Thyroid gland (tissue), 4 donors: ENCODE results near the gene TSPAN15.

ENCODE experiments used
- POLR2A ChIP-seq, 2 donors: fragments of 450-650 bp; IDR thresholded peaks; one replicate each; pipeline ENCODE4 v1.6.1; 2017; ENCODE audit warnings: antibody characterized with exemption in 2 of 2, mild to moderate bottlenecking in 2 of 2, moderate library complexity in 1 of 2
- TF ChIP-seq, protein P1 (sequence below), 6 experiments: fragments of 200-600 bp in 3 of 6; fragments of 450-650 bp in 3 of 6; sonication (generic) in 3 of 6; IDR thresholded peaks; one replicate each; pipeline ENCODE4 v1.5.1; 2016 to 2019; ENCODE audit warnings: antibody characterized with exemption in 6 of 6, mild to moderate bottlenecking in 2 of 6, inconsistent platforms in 1 of 6, moderate library complexity in 1 of 6

DNA sequence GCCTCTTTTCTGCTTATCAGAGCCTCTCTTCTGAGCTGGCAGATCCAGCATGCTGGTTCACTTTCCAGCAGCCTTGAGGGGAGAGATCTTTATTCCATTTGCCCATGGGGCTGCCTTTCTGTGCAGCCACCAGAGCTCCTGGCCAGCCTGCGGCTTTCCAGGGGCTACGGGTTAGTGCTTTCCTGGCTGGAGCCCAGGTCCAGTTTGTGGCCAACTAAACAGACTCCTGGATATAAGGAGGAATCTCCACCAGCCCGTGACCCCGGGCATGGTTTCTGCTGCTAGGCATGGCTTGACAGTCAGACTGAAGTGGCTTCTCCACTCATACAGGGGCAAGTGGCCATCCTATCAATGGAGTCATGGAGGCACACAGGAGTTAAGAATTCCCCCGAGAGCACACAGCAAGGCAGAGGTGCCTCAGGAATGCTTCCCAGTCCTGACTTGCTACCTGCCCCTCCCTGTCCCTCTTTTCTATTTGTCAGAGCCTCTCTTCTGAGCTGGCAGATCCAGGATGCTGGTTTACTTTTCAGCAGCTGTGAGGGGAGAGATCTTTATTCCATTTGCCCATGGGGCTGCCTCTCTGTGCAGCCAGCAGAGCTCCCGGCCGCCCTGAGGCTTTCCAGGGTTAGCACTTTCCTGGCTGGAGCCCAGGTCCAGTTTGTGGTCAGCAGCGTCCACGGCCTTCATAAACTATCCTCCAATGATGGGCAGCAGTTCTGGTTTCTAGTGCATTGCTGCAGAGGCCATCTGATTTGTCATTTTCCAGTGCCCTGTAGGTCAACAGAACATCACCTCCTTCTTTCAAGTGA lies 35.9 kb downstream of the TSPAN15 start:
- TF ChIP-seq, protein P1, sequence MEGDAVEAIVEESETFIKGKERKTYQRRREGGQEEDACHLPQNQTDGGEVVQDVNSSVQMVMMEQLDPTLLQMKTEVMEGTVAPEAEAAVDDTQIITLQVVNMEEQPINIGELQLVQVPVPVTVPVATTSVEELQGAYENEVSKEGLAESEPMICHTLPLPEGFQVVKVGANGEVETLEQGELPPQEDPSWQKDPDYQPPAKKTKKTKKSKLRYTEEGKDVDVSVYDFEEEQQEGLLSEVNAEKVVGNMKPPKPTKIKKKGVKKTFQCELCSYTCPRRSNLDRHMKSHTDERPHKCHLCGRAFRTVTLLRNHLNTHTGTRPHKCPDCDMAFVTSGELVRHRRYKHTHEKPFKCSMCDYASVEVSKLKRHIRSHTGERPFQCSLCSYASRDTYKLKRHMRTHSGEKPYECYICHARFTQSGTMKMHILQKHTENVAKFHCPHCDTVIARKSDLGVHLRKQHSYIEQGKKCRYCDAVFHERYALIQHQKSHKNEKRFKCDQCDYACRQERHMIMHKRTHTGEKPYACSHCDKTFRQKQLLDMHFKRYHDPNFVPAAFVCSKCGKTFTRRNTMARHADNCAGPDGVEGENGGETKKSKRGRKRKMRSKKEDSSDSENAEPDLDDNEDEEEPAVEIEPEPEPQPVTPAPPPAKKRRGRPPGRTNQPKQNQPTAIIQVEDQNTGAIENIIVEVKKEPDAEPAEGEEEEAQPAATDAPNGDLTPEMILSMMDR (IDR thresholded peaks at IDR 0.05), result no peak
- no peak for TF ChIP-seq POLR2A (IDR thresholded peaks at IDR 0.05)
